ENCODE data around the gene FMNL2.

Gene FMNL2

DNA sequence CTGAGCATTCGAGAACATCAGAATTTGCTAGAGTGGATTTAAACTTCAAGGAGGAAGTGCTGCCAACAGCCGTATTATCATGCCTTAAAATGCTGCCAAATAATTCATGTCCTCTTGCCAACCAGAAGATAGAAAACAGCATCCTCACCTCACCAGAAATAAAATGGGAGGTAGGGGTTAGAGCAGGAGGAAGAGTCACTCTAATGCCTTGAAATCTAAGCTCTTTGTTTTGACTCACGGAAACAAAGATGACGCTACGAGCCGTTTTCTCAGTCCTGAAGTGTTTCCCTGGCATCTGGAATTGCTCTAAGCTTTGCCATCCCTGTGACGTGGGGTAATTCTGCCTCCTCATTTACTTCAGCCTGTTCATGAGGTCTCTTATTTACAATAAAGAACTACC, 285.2 kb downstream of the FMNL2 start:
- DNase-seq, result no peak

DNA sequence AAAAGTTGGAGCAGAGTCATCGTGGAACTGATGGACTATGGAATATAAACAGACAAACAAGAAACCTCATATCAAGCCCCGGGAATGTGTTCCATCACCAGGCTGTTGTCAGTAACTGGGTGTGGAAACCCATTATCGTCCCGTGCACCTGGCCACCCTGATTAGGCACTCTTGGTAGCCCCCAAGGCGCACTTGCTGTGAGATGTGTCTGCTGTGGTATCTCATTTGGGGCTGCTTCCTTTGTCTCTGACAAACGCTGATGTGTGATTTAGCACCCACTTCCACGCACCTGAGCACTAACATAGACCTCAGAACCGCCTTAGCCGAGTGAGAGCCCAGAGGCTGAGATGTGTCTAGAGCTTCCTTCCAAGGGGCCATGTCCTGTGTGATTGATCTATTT, 286.0 kb downstream of the FMNL2 start:
- DNase-seq, result no peak

DNA sequence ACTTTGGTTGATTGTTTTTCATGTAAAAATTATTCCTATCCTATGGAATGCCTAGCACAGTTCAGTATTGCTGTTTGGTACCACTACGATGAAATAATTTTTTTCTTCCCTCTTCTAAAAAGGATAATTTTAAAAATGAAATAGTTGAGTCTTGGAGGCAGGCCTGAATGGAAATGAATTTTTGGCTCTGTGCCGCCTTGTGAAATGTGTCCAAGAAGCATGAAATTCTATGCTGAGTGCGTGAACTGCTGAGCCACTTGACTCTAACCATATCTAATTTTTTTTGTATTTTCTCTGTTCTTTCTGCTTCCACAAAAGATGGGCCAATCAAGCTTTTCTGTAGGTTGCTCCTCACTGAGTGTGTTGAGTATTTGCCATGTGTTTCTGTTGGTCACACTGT, 287.2 kb downstream of the FMNL2 start:
- DNase-seq, result no peak

DNA sequence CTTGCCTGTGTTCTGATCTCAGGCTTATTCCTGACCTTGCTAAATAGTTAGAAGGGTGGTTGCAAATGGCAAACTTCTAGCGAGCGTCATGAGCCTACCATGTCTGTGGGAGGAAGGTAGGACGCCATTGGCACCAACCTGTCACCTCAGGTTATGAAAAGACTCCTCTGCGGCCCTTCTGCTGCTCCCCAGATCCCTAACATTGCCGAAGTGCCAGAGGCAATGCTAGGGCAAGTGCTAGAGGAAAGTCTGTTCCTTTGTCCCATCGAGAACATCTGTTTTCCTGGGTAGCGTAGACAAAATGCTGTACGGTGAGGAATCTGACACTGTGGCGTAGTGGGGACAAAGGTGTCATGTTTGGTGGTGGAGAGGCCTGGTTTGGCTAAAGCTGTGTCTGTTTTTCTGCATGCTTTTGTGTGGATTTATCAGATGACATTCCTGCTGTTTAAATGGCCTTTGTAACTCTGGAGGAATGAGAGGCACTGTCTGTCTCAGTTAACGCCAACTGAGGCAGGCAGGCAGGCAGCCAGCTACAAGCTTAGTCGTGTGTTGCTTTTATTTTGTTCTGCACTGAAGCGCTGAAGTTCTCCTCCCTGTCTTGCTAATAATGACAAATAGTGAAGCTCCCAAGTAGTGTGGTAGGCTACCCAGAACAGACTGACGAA, 288.2 kb downstream of the FMNL2 start:
- DNase-seq, result no peak

DNA sequence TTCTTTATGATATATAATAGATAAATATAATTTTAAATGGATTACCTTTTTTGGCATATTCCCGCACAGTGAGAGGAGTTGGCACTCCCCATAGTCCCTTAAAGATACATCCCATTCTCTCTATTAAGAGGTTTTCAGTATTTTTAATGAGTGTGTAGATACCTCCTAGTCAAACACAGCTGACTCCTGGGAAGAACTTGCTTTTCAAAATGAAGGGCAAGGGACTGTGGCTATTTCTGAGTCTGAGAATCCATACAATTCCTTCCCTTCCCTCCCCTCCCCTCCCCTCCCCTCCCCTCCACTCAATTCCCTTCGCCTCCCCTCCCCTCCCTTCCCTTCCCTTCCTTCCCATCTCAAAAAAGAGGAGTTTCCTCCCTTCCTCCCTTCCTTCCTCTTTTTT, 288.8 kb downstream of the FMNL2 start:
- peak in 2 of 4 experiments; percentile 16 to 45 for DNase-seq

DNA sequence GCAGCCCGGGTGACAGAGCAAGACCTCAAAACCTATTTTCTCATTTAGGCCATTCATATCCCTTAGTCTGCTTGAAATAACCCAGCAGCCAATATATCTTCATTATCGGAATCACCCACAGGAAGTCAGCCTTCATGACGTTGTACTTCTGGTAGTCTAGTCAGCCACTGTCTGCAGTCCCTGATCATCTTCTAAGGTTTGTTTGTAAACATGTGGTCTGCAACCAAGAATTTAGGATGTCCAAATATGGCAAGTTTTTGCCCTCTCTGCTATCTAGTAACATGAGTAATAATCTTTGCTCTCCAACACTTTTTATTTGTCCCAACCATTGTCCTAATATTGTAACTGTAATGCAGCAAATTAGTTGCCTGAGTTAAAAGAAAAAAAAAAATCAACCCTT, 289.8 kb downstream of the FMNL2 start:
- DNase-seq, result no peak

DNA sequence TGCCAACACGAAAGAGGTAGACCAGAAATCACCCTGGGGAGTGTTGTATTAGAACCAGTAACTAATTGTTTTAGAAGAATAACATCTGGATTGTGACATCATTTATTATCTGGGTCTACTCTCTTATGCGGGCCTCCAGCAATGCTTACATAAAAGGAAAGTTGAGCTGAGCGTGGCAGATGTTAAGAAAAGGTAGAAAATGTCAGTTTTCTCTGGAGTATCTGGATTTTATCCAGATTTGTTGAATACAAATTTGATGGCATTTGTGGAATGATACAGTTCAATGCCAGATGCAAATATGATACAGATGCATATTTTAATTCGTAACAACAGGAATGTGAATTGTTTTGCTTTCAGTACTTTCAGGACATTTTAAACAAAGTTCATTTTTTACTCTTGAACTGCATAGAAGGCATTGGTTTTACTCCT, 292.0 kb downstream of the FMNL2 start:
- DNase-seq, result no peak

DNA sequence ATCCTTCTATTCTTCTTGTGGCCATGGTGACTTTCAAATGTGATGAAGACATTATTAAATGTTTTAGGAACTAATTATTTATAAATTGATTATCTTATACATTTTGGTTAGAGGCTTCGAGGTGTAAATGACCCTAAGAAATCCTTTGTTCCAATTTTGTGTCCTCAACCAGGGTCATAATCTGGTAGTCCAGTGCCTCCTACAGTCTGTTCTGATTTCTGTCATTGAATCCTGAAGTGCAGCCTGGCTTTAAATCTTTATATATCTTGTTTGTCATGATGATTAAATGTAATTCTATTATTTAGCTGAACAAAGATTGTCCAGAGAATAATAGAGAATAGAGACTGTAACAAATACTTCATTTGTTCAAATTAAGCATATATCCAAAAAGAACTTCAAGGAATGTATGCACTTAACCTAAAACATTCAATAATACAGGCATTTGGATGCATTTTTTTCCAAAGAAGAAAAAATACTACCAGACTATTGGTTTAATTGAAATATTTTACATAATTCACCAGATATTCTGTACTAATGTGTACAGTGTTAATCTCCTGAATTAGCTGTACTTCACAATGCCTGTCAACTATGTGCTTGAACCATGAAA, 292.5 kb downstream of the FMNL2 start:
- peak; percentile 24 to 70 (median 48) for DNase-seq

DNA sequence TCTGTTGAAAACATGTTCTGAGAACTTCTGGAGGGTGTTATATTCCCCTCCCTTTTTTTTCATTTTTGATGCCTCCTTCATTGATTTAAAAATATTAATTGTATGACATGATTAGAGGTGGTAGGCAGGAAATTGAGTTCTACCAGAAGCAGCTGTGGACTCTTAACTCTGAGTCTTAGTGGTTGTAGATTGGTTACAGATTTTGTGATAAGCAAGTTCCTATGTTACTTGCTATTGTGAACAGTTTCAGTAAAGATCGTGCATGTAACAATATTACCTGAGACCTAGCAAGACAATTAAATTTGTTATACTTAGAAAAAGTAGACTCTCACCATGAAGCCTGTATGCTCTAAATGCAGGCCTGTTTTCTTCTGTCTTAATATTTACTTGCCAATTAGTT, 294.2 kb downstream of the FMNL2 start:
- no peak for DNase-seq

DNA sequence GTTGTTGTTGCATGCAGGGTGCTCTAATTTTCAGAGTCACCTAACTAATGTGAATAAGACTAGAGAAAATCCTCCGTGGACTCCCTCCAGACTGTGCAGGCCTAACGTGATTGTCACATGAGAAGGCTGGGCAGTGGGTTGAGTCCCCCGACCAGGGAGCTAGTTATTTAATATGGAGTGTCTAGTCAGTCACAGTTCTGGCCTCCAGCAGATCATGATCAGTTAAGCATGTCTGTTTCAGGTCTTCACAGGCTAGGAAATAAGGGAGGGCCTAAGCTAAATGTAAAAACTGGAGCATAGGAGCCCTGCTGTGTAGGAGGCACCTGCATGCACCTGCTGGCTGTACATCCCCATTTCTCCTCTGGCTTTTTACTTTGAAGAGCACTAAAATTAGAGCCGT, 295.5 kb downstream of the FMNL2 start:
- DNase-seq, result no peak

DNA sequence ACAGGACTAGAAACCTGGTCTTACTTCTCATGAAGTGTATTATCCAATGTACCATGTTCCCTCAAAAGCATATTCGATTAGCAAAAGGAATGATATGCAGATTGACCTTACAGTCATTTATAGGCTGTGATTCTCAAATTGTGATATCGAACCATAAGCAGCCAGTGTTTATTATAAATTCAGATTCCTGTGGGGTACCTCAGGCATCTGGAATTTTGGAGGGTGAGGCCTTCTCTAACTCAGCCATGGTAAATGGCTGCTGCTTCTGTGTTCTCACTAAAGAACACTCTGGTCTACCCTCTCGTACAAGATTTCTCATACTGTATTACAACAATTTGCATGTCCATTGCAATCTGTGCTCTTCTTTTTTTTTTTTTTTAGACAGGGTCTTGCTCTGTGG, 297.8 kb downstream of the FMNL2 start:
- DNase-seq, result no peak

DNA sequence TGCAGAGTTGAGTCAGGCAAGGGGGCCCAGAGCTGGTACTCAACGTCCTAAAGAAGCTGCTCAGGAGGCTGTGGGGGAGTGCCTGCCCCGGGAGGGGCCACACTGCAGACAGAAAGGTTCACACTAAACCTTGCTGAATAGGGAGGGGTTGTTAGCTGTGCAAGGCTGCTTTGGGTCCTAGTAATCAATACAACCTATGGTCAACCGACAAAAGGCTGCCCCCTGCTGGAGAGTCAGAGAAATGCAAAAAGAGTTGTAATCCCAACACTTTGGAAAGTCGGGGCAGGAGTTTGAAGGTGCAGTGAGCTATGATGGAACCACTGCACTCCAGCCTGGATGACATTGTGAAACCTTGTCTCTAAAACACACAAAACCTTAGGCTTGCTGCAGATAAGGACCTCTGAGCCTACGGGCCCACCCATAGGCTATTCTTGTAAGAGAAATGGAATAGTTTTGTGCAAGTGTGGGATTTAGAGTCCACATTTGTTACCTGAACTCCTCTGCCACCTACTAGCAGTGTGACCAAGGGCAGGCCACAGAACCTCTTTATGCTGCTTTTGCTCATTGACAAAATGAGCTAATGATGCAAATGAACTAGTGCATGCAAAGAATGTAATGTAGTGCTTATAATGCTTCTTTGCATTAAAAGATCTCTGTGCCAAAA, 300.8 kb downstream of the FMNL2 start:
- DNase-seq, result peak; percentile 63 to 77 (median 74)

DNA sequence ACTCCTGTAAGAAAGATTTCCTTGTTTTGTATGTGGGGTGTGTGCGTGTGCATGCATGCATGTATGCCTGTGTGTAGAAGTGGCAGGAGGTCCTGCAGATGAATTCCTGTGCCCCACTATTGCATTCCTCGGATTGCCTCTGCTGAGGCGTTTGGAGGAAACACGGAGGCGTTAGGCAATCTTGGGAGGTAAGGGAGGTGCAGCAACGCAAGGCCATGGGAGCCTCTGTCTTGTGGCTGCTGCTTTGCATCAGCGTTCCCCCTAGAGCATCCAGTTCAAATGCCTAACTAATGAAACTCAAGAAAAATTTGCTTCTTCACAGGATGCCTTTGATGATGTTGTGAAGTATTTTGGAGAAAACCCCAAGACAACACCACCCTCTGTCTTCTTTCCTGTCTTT, 302.3 kb downstream of the FMNL2 start:
- no peak for DNase-seq

DNA sequence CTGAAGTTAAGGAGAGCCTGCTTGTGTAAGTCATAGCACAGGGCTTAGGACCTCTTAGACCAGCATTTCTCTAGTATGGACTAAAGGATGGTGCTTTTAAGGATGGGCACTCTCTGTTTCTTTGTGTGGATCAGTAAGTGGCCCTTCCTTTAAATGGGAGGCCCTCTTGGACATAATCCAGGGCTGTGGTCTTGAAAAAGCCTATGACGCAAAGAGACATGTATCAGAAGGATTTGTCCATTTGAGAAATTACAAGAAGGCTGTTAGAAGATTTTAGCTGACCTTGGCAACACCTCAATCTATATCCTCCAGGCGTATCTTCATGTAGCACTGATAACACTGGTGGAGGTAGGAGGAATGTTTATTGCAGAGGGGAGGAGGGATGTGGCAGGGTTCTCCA, 303.1 kb downstream of the FMNL2 start:
- DNase-seq, result no peak

DNA sequence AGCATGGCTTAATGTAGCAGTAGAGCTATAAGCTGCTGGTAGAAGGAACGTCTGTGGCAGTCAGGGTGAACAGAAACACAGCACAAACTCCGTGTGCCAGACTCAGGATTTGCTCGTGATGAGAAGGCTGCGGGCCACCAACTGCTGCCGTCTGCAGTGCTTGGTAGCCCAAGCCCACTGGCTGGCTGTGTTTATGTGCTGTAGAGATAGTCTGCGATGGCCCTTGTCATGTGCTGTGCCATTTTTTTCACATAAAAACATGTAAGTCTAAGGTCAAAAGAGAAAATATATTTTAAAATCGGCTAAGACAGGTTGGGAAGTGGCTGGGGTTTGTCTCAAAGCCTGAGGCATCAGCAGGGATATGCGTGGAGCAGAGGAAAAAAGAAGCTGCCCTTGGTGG, 303.6 kb downstream of the FMNL2 start:
- DNase-seq, result no peak

DNA sequence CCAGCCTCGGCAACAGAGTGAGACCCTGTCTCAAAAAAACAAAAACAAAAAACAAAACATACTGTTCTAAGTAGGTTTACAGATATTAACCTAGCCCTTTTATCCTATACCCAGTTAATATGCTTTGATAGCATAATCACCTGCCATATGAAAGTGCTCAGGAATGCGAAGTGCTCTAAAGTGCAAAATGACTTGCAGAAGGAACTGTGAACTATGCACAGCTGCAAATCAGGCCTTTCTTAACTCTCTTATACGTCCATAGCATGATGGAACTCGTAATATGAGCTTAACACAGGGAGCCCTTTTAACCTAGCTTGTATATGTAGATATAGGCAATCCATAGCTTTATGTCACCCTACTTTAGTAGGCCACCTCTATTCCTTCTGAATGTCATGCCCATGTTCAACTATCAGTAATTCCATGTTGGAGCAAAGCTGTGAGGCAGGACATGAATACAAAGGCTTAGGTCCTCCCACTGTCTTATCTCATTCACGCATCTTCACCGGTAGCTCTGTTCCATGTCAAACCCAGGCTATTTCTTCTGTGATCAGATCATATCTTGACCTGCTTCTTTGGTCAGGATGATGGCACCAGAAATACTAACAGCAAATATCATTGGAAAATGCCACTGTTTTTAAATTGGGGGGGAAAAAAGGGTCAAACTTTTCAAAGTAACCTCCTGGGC, 309.4 kb downstream of the FMNL2 start:
- no peak for DNase-seq

DNA sequence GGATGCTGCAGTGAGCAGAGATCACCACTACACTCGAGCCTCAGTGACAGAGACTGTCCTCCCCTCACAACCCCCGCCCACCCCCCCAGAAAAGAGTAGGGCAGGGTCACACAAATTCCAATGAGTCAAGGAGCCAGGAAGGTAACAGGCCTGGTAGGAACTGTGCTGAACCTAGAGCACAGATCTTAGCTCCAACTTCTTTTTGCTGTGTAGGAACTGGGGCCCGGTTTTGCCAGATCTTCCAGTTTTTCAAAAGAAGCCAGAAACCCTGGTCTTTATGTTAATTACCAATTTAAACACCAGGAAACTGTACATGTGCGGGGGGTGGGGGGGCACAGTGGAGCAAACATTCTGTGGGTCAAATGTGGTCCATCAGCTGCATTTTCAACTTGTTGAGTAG, 311.3 kb downstream of the FMNL2 start:
- DNase-seq, result no peak

DNA sequence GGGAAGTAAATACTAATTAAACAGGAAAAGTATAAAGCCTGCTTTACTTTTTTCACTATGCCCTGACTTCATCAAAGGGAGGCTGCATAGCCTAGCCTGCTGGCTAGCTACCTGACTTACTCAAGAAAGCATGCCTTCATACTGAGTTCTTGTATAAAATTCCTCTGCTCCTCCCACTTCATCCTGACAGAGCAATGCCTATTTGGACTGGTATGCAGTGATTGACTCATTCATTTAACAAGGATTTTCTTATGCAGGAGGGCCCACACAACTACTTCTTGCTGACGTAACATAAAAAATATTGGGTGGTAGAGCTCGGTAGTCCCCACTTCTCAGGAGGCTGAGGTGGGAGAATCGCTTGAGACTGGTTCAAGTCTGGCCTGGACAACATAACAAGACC, 311.8 kb downstream of the FMNL2 start:
- DNase-seq, result no peak

DNA sequence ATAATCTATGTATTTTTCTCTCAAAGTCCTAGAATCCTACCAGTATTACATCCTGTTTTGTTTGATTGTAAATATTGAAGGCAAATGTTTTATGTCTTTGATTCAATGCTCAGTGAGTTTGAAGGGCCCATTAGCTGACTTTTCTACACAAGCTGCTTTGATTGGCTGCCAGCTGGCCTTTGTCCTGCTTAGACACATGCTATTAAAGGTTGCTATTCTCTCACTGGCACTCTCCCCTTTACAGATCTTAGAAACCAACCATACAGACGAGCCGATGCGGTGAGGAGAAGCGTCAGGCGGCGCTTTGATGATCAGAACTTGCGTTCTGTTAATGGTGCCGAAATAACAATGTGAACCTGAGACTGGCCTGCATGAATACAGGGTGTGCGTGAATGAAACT, 312.6 kb downstream of the FMNL2 start:
- no peak for DNase-seq

DNA sequence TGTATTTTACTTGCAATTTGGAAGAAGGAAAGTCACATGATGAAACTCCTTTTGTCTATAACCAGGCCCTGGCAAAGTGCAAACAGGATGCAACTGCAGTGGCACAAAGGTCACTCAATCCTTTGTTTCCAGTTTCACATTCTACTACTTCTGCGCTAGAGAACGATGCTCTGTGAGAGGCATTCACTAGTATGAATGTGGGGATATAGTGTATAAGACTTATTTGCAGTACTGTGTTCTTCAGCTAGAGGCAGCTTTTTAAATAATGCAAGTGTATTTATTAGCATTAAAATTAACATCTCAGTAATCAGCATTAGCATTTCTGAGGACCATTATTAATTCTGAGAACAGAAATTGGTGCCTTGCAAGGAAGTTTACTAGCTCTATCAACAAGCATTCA, 313.4 kb downstream of the FMNL2 start:
- peak in 1 of 4 experiments; percentile 15 for DNase-seq

DNA sequence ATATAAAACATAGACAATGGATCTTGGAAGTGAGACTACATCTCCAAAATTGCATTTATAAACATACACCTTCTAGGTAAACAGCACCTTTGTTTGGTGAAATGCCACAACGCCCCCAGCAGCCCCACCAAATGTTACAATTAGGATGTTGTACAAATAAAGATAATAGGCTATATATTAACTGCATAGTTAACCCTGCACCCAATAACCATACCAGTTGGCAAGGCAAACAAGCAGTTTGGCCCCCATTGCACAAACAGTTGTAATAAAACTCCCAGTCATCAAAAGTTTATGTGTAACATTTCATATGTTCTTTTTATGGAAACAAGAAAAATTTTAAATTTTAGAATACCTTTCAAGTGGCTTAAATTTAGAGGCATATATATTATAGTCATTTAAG, 315.0 kb downstream of the FMNL2 start:
- DNase-seq, result no peak

DNA sequence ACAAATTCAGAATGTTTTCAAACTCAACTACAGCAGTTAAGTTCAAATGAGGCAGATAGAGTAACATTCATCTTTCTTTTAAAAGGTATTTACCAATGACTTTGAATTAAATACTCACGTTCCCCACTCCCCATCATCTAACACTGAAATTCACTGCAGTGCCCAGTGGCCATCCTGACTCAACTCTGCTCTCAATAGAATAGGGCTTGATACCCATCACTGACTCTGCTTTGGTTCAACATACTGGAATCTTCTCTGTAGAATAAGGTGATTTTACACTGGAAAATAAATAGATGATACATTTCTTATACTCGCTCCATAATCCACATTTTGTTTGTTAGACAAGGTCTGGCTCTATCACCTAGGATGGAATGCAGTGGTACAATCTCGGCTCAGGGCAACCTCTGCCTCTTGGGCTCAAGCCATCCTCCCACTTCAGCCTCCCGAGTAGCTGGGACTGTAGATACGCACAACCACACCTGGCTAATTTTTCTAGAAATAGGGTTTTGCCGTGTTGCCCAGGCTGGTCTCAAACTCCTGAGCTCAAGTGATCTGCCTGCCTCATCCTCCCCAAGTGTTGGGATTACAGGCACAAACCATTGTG, 315.9 kb downstream of the FMNL2 start:
- DNase-seq, result no peak

DNA sequence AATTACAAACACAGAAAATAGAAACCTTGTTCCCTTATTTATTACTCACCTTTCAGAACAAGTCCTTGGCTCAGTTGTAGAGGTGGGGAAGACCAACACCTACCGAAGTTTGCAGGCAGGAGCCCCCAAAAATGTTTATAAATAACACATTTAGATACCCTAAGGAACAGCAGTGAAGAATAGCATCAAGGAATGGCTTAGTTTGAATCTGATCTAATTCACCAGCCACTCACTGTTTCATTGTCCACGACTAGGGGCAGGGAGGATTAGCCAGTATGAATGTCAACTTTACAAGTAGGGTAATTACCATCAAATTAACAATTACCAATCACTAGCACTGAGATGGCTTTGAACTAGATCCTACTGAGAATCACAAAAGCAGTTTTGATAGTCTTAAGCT, 316.9 kb downstream of the FMNL2 start:
- no peak for DNase-seq
